KG1 (cell line): ENCODE measurements around the gene AARS2.

Experiments
- DNase-seq: peaks from one replicate; lab custom pipeline; 2025; lab: John Stamatoyannopoulos, UW

Gene AARS2

DNA sequence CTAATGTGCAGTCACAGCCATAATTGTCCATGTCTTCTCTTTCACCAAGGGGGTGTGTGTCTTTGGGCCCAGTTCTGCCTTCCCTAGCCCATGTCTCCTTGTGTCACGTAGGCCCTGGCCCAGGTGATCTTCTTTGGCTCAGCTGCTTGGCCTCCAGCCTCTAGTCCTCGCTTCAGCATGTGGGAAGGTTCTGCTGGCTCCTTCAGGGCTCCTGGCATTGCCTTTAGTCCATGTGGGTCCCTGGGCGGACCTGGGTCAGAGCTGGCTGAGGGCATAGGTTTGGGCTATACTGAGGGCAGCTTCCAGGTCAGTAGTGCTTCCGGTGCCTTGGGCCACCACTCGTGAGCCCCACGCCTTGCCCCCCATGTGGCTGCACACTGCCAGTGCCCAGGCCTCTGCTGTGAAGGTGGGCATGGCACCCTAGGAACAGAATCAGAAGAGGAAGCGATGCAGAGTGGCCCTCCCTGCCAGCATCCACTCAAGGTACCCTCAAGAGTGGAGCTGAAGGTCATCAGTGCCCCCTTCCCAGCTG is 12.8 kb downstream of the AARS2 start:
- DNase-seq = no peak

DNA sequence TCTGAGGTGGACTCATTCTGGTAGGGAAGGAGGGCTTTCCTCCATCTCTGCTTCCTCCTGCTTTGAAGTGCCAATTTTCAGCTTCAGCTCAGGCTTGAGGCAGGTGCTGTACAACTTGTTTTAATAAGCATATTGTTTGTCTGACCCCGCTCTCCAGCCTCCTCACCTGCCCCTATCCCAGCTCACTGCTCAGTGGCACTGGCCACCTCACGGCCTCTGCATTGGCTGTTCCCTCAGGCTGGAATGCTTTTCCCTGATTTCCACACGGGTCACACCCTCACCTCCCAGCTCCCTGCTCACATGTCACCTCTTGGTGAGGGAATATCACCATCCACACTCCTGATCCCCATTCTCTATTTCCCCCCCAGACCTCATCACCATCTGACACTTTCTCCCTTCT is 14.3 kb downstream of the AARS2 start:
- DNase-seq = no peak

GRCh38 chr6:44298055-44298803 is 14.9 kb downstream of the AARS2 start:
- no peak for DNase-seq

DNA sequence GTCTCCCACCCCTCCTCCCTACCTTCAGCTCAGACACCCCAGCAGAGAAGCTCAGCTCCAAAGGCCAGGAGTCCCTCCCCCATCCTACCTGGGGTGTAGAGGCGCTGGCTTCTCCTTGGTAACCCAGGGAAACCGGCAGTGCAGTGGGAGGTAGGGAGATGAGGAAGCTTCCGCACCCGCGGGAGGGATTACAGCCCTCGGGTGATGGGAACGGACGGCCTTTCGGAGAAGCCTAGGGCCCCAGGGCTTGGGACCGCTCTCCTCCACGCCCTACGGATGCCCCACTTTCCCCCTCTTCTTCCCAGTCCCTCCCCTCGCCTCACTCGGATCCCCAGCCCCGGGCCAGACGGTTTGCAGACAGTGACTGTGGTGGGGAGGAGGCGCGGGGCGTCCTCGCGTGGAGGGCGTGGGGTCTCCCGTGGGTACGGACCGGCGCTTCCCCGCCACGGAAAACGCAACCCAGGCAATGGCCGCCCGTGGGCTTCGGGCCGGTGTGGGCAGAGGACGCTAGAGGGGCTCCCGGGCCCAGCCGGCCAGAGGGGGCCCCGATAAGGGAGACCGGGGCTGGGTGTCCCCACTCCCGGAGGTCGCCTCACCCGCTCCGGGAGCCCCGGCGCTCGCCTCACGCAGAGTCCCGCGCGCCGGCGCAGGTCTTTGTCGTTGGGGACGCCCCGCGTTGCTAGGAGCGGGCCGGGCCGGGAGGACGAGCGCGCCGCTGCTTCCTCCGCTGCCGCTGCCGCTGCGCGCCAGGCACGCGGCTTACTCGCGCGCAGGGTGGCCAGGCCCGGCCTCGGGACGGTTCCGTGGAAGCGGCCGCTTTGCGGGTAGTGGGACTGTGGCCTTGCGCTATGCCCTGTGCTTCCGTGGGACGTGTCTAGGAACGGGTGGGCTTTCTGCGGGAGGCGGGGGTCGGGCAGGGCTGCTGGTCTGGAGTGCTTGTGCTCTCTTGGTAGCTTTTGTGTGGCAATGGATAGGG is 15.8 kb downstream of the AARS2 start:
- no peak for DNase-seq

- no peak for DNase-seq
Observed at GRCh38 chr6:44294832-44295791, 18.0 kb downstream of the AARS2 start.

GRCh38 chr6:44292661-44293365 is 20.3 kb downstream of the AARS2 start:
- DNase-seq = no peak

GRCh38 chr6:44291841-44292240 is 21.3 kb downstream of the AARS2 start:
- DNase-seq = no peak

- DNase-seq = no peak
Observed at GRCh38 chr6:44289726-44290260, 23.4 kb downstream of the AARS2 start.

DNA sequence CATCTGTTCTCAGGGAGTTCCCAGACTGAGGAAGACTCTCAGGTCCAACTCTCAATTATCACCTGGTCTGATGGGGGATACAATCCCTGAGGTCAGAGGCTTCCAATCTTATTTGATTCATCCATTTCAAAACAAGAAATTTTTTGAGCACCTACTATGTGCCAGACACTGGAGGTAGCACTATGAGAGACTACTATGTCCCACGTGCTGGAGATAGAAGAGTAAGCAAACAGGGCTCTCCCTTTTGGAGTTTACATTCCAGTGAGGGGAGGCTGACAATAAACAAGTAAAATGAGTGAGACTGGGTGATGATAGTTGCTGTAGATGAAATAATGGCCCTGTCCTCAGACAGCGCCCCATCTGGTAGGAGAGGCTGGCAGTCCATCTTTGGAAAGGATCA is 26.4 kb downstream of the AARS2 start:
- no peak for DNase-seq

DNA sequence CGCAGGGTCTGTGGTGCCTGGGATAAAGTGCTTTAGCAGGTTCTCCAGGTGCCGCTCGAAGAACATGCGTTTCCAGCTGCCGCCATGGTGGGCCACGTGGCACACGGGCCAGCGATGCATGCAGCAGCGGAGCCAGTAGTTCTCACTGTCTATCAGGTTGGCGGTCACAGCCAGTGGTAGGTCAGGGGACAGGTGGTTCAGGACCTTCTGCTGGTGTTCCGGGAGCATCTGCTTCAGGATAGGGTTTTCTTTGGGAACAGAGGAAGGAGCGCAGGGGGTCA is 26.9 kb downstream of the AARS2 start:
- no peak for DNase-seq

- DNase-seq = no peak
Observed at GRCh38 chr6:44285552-44286284, 27.4 kb downstream of the AARS2 start.

DNA sequence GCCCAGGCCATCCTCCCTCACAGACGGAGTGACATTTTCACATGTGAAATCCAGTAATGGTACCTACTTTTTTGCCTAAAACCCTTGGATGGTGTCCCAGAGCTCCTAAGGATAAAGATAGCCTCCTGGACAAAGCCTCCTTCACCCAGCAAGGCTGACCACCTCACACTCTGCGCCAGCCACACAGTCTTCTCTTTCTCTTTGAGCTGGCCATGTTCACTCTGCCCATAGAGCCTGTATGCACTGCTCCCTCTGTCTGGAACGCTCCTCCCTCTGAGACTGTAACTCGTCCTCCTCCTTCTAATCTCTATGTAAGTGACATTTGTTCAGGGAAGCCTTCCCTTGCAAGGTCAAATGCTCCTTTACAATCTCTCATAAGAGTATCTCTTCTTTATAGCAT is 28.3 kb downstream of the AARS2 start:
- DNase-seq = no peak

DNA sequence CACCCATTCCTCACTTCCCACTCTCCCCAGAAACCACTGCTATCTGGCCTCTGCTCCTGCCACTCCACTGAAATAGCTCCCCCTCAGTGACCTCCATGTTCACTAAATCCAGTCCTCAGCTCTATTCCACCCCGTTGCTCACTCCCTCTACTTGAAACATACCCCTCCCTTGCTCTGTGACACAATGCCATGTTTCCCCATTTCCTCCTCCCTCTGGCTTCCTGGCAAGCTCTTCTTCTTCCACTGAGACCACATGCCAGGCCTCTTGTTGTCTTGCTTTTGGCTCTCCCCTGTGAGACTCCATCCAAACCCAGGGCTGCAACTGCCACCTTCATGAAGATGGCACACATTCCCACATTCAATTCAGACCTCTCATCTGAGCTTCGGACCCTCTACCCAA is 29.0 kb downstream of the AARS2 start:
- no peak for DNase-seq

DNA sequence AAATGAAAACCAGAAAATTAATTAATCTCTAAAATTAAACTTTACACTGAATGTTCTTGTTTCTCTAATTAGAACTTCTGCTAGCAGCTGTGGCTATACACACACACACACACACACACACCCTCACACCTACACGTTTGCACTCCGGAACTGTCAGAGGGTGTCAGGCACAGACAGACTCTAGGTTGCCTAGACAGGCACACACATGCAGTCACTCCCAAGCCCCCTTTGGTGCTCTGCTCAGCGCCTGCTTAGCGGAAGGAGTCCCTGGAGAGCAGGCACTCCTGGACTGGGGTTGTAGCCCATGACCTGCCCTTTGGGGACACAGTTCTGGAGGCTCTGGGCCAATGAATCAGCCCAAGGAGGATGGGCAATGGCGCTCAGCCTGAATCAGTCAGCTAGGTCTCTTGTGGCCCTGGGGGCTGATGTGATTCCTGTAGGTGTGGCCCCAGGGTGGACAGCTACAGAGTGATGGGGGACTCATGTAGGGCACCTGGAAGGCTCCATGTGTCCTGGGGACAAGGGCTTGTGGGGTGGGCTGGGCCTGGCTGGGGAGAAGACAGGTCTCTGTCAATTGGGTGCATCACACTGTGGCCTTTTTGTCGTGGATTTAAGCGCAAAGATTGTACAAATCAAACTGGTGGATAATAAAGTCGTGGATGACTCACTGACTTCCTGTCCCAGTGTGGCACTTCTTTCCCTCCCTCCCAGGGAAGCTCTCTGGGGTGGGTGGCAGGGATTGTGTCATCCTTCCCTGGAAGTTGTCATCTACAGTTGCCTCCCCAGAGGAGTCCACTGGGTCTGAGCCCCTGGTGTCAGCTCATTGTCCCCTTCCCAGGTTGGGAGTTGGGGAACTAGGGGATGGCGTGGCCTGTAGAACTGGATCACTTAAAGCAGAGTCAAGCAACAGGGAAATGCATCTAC is 34.1 kb downstream of the AARS2 start:
- DNase-seq = no peak

GRCh38 chr6:44278315-44278714 is 34.8 kb downstream of the AARS2 start:
- no peak for DNase-seq

- DNase-seq = no peak
Observed at GRCh38 chr6:44277763-44278162, 35.4 kb downstream of the AARS2 start.

GRCh38 chr6:44276667-44277640 is 36.2 kb downstream of the AARS2 start:
- no peak for DNase-seq
